ENCODE results near the gene TMEM200A. TPM values are rescaled to one million over a fixed set of nuclear protein-coding genes. Genes with fewer than 3 reads are reported as not detected.

Gene TMEM200A
- total RNA-seq, result 0.27 and 0.30 TPM in 2 replicates

DNA sequence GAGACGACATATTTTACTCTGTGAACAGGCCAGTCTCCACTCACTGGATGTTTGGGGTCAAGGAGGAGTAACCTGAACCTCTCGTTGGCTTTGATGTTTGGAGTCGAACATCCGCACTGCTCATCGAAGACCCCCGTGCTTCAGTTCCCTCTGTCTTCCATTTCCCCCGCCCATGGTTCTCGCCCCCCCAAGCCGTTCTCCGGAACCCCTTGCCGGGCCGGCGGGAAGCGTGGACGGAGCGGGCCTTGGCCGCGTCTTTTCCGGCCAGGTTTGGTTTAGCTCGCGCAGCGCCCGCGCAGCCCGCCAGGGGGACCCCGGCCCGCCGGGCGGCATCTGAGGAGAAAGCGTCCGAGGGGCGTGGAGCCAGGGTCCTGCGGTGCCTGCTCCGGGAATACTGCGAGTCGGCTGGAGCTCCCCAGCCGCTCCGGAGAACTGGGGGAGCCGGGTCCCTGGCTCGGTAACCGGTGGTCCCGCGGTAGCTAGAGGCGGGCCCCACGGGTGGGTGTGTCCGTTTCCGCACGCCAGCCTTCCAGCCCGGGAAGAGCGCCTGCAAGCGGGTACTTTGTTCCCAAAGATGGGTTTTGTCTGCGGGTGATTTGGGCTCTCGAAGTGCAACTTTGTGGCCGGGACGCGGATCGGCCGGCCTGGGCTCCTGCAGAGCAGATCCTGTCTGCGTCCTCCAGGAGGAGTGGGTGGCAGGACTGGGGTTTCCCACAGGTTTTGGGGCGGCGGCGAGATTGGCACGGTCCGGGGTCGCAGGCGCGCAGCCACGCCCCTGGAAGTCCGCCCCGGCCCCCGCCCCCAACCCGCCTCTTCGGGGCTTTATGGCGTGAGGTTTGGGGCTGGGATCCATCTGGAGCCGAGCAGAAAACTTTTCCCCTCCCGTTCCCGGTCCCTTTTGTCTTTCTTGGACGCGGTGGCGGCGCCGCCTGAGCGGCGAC is at the start of gene TMEM200A:
TSS of gene TMEM200A (plus strand) at position 852 of the 941 bp plus-strand sequence. CDS start 74,406 bp downstream, outside the sequence.

Other genes with a start within 250 kb of the TMEM200A start
- gene SAMD3, start 143.1 kb upstream of the TMEM200A start, total RNA-seq, result not detected in 2 replicates